CD4-positive, alpha-beta T cell treated with Interleukin-12 subunit alpha and Interleukin-12 subunit beta, for 1 hour (primary cell): ENCODE data around the gene DYRK2.

Experiments used
- DNase-seq: peaks from one replicate; pipeline ENCODE4 v3.0.0-alpha.2; 2020

Gene DYRK2

DNA sequence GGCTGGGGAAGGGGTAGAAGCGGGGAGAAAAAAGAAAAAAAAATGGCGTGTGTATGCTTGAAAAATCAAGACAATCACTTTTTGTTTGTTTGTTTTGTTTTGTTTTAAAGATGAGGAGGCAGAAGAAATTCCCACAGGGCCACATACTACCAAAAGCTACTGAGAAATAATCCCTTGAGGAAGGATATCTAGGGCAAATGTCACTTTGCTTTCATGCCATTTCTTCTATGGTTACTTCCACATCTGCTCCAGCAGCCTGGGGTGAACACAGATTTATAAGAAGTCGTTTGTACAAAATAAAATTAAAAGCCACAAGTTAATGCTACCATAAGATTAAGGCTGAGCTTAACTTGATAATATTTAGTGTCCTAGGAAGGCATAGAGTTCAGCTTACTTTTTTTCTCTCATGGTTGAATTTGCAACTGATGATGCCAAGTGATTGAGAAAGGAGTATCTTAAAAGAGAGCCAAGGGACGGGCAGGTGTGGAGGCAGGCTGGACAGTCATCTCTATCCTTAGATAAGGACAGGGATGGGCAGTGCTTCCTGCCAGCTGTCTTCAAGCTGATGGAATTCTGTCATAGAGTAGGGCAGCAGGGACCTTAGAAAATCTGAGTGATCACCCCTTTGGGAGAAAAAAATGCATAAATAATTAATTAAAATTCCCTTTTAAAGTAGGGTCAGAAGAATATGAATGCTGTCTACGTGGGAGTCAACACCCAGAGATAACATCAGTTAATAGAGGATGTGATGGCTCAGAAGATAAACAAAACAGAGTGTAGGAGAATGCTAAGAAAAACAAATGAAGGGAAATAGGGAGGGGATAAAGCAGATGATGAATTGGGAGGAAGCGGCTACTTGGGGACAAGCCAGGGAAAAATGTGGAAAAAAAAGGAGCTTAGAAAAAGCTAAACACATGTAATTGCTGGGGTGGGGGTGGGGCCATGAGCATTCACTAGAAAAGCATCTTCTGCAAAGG is 57.1 kb downstream of the DYRK2 start:
- DNase-seq = no peak

DNA sequence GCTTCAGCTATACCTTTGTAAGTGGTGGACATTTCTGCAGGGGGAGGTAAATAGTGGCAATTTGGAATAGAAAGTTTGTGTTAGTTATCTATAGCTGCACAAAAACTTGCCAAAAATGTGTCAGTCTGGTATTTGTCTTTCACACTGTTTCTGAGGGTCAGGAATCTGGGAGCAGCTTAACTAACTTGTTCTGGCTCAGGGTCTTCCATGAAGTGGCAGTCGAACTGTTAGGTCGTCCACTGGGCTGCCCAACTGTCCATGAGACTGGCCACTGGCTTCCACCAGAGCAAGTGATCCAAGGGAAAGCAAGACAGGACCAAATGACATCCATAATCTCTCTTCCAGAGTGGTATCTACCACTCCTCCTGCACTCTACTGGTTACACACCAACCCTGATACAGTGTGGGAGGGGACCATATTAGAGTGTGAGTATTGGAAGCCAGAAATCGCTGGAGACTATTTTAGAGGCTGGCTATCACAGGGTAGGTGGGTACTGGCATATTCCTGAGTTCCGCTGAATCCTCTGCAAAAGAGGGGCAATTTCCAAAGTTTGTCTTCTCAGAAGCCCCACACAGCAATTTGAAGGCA is 60.9 kb downstream of the DYRK2 start:
- DNase-seq = no peak

DNA sequence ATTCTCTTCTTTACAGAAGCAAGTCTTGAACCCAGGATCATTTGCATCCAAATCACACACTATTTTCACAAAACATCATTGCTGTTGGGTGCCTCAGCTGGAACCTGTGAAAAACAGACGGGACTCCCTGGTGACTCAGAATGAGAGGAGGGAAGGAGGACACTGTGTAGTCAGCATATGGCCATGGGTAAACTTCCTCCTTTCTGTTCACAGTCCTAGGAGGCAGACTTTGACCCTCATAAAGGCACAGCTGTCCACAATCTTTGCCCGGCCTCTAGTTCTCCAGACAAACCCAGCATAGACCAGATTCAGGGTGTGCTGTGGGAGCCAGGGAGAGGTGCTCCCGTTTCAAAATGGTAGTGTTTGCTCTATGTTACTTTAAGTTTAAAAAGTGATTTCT is 62.0 kb downstream of the DYRK2 start:
- no peak for DNase-seq

DNA sequence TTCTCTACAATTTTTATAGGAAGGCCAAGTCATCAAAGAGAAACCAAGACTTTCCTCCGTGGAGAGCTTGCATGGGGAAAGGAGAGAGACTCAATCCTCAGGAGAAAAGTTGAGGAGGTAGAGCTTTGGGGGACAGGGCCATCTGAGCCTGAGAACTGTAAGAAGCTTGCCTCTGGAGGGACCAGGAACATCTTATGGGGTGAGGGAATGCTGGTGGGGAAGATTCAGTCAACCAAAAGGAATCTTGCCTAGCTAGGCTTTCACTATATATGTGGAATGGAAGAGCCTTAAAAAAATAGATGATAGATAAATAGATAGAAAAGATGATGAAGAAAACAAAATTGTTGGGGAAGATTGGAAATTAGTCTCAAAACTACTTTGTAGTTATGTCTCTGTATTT is 63.5 kb downstream of the DYRK2 start:
- DNase-seq = no peak

DNA sequence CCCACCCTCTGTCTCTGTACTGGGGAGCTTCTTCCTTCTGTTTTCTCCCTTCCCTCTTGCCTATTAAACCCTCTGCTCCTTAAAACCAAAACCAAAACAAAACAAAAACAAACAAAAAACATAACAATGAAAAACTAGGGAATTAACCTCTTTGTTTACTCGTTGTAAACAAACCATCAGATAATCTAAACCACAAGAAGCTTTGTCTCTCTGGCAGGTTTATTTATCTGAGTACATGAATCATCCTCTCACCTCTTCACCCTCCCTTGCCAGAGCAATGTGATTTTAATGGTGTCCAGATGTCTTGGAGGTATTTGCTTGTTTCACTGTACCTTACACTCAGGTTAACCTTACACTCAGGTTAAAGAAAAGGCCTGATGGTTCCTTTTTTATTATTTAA is 66.1 kb downstream of the DYRK2 start:
- DNase-seq = no peak
